A549 (cell line): Measurements from ENCODE around the gene DYNLT4.

Experiments used
- EP300 ChIP-seq, 2 experiments: fragments of >200 bp; sonication (Bioruptor Twin); formaldehyde crosslinking; IDR thresholded peaks; 2 replicates in 1 of 2; 3 replicates in 1 of 2; pipeline ENCODE4 v1.6.1; 2016 to 2017
- ESRRA ChIP-seq: fragments of 150-350 bp; IDR thresholded peaks from 2 replicates; pipeline ENCODE4 v1.6.1; 2014; ENCODE audit warnings: mild to moderate bottlenecking, low read length, borderline replicate concordance
- JUNB ChIP-seq: fragments of >200 bp; sonication (Bioruptor Twin); formaldehyde crosslinking; IDR thresholded peaks from 2 replicates; pipeline ENCODE4 v1.6.1; 2016
- PHF8 ChIP-seq: fragments of 200-600 bp; sonication (generic); IDR thresholded peaks from 2 replicates; pipeline ENCODE4 v1.6.1; 2016; ENCODE audit warnings: low read depth, mild to moderate bottlenecking, antibody characterized with exemption, moderate library complexity, borderline replicate concordance
- POLR2A ChIP-seq: IDR thresholded peaks from 2 replicates; pipeline ENCODE4 v1.6.1; 2012; ENCODE audit warnings: mild to moderate bottlenecking, low read length
- POLR2AphosphoS2 ChIP-seq: conservative IDR thresholded peaks from 2 replicates; pipeline ENCODE4 v1.6.1; 2012; ENCODE audit warnings: low read length, improper control_type of control experiment, inconsistent platforms
- RAD21 ChIP-seq, 2 experiments: fragments of >200 bp in 1 of 2; sonication (Bioruptor Twin) in 1 of 2; formaldehyde crosslinking in 1 of 2; IDR thresholded peaks in 1 of 2; conservative IDR thresholded peaks in 1 of 2; 2 replicates in 1 of 2; 3 replicates in 1 of 2; pipeline ENCODE4 v1.6.1; 2012 to 2018; ENCODE audit warnings: inconsistent platforms in 1 of 2
- SMC3 ChIP-seq: fragments of >200 bp; sonication (Bioruptor Twin); formaldehyde crosslinking; IDR thresholded peaks from 3 replicates; pipeline ENCODE4 v1.6.1; 2018; ENCODE audit warnings: inconsistent platforms
- SREBF2 ChIP-seq: fragments of 450-650 bp; IDR thresholded peaks from 2 replicates; pipeline ENCODE4 v1.6.1; 2014; ENCODE audit warnings: mild to moderate bottlenecking, moderate library complexity
- ZSCAN20 ChIP-seq: fragments of 250-450 bp; sonication (Bioruptor Pico); IDR thresholded peaks from 2 replicates; pipeline ENCODE4 v1.8.0; 2022; ENCODE audit warnings: mild to moderate bottlenecking, moderate library complexity
- TF ChIP-seq, protein P1 (sequence below): fragments of >200 bp; sonication (Bioruptor Twin); formaldehyde crosslinking; IDR thresholded peaks from 3 replicates; pipeline ENCODE4 v1.5.1; 2016
- TF ChIP-seq, protein P2 (sequence below): IDR thresholded peaks from 2 replicates; pipeline ENCODE4 v1.6.1; 2012
- TF ChIP-seq, protein P3 (sequence below): fragments of 200-600 bp; sonication (generic); IDR thresholded peaks from 2 replicates; pipeline ENCODE4 v1.6.1; 2016; ENCODE audit warnings: antibody characterized with exemption, mild to moderate bottlenecking, moderate library complexity

DNA sequence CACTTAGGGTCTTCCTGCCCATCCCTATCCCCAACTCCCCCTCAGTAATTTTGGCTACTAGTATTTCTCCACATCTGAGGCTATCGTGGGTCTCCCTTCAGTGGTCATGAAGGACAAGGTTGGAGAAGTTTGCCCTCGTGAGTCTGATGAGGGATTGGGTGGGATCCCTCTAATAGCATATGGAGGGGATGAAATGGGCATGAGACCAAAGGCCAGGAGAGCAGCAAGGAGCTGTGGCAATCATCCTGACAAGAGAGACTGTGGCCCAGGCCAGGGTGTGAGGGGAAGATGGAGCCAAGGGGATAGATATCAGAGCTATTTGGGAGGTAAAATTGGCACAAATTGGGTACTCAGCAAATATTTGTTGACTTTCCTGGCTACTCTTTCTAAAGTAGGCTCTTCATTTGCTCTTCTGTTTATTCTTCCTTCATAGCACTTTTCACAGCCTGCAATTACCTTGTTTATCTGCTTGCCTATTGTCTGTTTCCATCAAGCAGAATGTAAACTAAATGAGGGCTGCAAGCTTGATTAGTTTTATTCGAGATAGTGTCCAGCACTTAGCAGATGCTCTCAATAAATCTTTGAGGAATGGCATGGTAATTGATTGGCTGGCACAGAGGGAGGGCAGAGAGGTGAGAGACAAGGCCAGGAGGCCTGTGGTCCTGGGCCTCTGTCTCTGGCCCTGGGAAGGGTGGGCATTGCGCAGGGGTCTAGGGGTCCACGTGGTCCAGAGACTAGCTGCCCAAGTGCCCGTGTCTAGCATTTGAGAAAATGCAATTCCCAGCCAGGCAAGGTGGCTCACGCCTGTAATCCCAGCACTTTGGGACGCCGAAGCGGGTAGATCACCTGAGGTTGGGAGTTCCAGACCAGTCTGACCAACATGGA, 8.4 kb downstream of the DYNLT4 start:
- TF ChIP-seq, protein P1, sequence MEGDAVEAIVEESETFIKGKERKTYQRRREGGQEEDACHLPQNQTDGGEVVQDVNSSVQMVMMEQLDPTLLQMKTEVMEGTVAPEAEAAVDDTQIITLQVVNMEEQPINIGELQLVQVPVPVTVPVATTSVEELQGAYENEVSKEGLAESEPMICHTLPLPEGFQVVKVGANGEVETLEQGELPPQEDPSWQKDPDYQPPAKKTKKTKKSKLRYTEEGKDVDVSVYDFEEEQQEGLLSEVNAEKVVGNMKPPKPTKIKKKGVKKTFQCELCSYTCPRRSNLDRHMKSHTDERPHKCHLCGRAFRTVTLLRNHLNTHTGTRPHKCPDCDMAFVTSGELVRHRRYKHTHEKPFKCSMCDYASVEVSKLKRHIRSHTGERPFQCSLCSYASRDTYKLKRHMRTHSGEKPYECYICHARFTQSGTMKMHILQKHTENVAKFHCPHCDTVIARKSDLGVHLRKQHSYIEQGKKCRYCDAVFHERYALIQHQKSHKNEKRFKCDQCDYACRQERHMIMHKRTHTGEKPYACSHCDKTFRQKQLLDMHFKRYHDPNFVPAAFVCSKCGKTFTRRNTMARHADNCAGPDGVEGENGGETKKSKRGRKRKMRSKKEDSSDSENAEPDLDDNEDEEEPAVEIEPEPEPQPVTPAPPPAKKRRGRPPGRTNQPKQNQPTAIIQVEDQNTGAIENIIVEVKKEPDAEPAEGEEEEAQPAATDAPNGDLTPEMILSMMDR = no peak
- no peak for TF ChIP-seq ESRRA
- no peak for TF ChIP-seq POLR2A
- TF ChIP-seq, protein P2, sequence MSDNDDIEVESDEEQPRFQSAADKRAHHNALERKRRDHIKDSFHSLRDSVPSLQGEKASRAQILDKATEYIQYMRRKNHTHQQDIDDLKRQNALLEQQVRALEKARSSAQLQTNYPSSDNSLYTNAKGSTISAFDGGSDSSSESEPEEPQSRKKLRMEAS = no peak
- no peak for TF ChIP-seq EP300 (IDR thresholded peaks at IDR 0.05)
- TF ChIP-seq ZSCAN20 (CRISPR knock-in tag) = no peak
- no peak for TF ChIP-seq SMC3
- TF ChIP-seq RAD21 (conservative IDR thresholded peaks at IDR 0.05 in 1 of 2, IDR thresholded peaks at IDR 0.05 in 1 of 2) = no peak
- no peak for TF ChIP-seq POLR2AphosphoS2
- no peak for TF ChIP-seq SREBF2
- TF ChIP-seq PHF8 = no peak
- TF ChIP-seq, protein P3, sequence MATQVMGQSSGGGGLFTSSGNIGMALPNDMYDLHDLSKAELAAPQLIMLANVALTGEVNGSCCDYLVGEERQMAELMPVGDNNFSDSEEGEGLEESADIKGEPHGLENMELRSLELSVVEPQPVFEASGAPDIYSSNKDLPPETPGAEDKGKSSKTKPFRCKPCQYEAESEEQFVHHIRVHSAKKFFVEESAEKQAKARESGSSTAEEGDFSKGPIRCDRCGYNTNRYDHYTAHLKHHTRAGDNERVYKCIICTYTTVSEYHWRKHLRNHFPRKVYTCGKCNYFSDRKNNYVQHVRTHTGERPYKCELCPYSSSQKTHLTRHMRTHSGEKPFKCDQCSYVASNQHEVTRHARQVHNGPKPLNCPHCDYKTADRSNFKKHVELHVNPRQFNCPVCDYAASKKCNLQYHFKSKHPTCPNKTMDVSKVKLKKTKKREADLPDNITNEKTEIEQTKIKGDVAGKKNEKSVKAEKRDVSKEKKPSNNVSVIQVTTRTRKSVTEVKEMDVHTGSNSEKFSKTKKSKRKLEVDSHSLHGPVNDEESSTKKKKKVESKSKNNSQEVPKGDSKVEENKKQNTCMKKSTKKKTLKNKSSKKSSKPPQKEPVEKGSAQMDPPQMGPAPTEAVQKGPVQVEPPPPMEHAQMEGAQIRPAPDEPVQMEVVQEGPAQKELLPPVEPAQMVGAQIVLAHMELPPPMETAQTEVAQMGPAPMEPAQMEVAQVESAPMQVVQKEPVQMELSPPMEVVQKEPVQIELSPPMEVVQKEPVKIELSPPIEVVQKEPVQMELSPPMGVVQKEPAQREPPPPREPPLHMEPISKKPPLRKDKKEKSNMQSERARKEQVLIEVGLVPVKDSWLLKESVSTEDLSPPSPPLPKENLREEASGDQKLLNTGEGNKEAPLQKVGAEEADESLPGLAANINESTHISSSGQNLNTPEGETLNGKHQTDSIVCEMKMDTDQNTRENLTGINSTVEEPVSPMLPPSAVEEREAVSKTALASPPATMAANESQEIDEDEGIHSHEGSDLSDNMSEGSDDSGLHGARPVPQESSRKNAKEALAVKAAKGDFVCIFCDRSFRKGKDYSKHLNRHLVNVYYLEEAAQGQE = no peak
- no peak for TF ChIP-seq JUNB
